SIG-M5 treated with dmso at 0.1 percent for 504 hours (cell line): ENCODE results near the gene SKA2.
A peak's percentile ranks its signal among the peaks of the same experiment; 100 is the strongest.
"Not testable (repeated sequence)": the region's sequence is repeated elsewhere in the genome, so short reads cannot be mapped to it uniquely, and the experiment has no call there.

ENCODE experiments used
- DNase-seq: peaks from one replicate; lab custom pipeline; 2025; ENCODE audit not compliant: unreplicated experiment; lab: John Stamatoyannopoulos, UW

The SKA2 gene

DNA sequence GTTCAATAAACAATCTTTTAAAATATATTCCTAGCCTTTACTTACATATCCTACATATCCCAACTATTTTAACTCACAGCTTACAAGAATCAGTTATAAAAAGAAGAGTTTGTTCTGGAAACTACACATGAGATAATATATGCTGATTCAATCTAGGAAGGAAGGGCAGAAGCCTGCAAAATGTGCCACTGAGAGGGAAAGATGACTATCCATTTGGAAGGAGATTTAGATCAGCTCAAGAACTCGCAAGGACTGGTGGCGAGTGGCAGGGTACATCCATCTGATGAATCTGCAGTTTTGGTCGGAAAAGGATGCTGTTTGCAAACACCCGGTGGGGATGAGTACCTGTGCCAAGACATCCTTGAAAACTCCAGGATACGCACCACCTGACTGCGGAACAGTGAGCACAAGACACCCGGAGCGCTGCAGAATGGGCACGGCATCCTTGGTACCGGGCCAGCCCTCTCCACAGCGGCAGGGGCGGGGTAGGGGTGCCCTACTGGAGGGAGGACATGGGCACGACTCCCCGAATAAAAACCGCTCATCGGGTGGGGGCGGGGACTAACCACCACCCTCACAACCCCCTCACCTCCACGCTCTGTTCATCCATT lies 49.0 kb downstream of the SKA2 start:
- peak; percentile 95 for DNase-seq

DNA sequence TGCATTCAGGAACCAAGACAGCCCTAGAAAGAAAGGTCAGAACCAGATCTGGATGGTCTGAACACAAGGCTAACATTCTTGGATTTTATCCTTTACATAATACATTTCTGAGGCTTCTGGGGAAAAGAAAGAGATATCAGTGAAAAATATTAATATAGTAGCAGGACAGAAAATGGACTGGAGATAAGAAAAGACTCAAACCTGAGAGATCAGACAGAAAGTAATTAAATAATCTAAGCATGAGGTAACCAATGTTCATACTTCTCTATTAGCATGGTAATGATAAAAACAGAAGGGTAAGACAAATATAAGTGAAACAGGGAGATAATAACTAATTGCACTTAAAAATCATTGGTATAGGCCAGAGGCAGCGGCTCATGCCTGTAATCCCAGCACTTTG lies 53.8 kb downstream of the SKA2 start:
- no peak for DNase-seq

DNA sequence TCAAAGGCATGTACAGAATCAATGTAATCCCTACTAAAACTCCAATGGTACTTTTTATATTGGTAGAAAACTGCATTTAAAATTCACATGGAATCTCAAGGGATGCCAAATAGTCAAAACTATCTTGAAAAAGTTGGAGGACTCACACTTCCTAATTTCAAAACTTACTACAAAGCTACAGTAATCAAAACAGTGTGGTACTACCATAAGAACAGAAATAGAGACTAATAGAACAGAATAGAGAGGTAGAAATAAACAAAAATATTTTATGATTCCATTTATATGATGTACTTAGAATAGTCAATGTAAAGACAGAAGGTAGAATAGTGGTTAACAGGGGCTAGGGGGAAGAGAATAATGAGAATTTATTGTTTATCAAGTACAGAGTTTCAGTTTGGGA lies 57.1 kb downstream of the SKA2 start:
- no peak for DNase-seq

DNA sequence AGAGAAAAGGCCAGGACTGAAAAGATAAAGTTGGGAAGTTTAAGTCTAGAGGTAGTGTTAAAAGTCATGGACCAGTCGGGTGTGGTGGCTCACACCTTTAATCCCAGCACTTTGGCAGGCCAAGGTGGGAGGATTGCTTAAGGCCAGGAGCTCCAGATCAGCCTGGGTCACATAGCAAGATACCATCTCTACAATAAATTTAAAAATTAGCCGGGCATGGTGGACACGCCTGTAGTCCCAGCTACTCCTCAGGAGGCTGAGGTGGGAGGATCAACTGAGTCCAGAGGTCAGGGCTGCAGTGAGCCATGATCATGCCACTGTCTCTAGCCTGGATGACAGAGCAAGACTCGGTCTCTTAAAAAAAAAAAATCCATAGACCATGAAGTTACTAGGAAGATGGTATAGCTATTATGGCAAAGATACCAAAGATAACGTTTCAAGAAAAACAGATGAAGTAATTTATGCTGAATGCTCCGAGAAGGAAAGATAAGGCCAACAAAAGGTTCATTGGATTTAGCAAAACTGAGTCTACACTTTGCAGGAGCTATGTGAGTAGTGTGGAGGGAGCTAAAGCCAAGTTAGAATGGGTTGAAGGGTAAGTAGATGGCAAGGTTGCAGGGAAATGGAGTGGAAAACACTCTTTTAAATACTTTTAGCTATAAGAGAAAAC lies 60.0 kb downstream of the SKA2 start:
- DNase-seq: no peak

DNA sequence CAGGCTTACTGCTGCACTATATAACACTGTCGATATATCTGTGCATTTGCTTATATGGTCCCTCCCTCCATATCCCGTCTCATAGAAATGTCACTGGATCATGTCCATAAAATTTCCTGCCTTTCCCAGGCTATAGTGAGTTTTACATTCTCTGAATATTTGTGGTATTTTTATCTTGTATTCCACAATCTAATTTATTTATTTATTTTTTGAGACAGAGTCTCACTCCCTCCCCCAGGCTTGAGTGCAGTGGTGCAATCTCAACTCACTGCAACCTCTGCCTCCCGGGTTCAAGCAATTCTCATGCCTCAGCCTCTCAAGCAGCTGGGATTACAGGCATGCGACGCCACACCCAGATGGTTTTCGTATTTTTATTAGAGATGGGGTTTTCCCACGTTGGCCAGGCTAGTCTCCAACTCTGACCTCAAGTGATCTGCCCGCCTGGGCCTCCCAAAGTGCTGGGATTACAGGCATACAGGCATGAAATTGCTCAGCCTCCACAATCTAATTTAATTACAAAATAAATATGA lies 61.2 kb downstream of the SKA2 start:
- peak; percentile 99 for DNase-seq

DNA sequence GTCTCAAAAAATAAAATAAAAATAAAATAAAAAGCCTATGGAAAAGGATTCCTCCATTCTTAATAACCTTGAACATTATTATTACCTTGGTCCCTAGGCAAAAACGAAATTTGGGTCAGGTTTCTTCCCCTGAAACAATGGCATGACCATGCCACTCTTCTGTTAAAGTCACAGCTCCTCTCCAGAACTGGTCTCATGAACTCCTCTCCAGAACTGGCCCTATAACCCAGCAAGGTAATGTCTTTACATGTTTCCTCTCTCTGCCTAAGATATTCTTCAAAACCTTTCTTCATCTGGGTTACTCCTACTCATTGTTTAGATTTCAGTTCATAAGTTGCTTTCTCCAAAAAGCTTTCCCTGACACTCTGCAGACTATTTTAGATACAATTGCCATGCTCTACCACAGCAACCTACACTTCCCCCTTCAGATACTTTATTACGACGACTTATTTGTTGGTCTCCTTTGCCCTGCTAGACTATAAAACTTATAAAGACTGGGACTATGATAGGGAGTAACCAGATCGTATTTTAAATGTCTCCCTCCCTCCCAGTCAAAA lies 61.8 kb downstream of the SKA2 start:
- DNase-seq: no peak

DNA sequence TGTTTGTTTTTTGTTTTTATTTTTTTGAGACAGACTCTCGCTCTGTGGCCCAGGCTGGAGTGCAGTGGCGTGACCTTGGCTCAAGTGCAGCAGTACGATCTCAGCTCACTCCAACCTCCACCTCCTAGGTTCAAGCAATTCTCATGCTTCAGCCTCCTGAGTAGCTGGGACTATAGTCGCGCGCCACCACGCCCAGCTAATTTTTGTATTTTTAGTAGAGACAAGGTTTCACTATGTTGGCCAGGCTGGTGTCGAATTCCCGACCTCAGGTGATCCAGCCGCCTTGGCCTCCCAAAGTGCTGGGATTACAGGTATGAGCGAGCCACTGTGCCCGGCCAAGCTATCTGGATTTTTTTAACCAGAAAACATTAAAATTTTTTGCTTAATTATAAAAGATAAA lies 64.4 kb downstream of the SKA2 start:
- not testable (repeated sequence) for DNase-seq

DNA sequence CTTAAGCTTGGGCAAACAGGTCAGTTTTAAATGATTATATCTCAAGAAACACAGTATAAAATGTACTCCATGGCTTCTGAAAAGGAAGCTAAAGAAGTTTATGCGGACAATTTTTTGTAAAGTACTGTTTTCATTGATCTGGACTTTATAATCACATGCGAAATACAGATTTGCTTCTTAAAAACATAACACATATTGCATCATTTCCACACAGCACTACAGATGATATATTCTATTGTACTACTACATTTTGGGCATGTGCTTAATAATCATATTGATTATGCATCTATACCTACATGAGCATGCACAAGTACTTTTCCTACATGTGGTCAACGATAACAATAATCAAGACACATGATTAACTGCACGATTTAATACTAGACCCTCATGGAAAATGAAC lies 70.8 kb downstream of the SKA2 start:
- DNase-seq: no peak

DNA sequence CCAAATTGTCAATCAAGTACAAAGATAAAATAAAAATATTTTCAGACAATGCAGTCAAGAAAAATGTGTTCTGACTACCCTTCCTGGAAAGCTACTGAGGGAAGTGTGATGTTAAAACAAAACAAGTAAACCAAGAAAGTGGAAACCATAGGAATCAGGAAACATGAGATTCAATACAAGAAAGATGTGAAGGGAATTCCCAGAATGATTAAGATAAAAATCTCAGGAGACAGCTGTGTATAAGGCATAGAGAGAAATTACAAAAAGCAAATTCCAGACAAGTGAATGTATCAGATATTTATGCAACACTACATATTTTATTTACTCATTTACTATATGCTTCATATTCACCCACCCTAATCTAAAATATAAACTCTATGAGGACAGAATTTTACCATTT lies 80.5 kb downstream of the SKA2 start:
- peak; percentile 54 for DNase-seq

DNA sequence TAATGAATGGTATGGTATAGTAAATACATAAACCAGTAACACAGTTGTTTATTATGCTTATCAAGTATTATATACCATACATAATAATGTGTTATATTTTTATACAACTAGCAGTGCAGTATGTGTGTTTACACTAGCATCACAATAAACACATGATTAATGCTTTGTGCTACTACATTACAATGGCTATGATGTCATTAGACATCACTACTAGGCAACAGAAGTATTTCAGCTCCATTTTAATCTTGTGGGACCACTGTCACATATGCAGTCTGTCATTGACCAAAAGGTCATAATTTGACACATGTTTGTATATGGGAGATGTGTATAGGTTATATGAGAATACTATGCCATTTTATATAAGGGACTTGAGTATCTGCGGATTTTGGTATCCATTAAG lies 81.0 kb downstream of the SKA2 start:
- DNase-seq: no peak

DNA sequence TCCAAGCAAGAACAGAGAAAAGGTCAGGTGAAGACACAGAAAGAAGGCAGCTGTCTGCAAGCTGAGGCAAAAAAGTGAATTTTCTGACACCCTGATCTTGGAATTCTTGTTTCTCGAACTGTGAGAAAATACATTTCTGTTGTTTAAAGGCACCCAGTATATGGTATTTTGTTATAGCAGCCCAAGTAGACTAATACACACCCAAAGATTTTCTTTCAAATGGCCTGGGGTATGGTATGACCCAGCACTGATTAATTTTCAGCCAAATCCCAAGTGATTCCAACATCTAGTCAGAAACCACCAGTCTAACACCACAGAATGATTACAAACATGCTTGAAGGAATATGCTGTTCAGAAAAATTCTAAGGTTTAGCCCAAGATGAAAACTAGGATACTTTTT lies 85.1 kb downstream of the SKA2 start:
- DNase-seq: no peak

DNA sequence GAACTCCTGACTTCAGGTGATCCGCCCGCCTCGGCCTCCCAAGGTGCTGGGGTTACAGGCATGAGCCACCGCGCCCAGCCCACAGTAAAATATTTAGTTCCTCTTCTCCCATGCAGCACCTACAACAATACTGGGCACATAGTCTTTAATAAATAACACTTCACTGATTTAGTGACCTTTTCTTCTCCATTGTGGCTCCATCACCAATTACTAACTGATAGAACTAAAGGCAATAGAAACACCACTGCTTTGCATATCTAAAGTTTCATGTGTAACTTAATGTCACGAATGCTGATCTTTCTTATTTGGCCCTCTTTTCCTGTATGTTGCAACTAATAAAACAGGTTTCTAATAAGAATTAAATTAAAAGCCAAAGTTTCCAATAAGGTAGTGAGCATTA lies 87.2 kb downstream of the SKA2 start:
- DNase-seq: no peak

DNA sequence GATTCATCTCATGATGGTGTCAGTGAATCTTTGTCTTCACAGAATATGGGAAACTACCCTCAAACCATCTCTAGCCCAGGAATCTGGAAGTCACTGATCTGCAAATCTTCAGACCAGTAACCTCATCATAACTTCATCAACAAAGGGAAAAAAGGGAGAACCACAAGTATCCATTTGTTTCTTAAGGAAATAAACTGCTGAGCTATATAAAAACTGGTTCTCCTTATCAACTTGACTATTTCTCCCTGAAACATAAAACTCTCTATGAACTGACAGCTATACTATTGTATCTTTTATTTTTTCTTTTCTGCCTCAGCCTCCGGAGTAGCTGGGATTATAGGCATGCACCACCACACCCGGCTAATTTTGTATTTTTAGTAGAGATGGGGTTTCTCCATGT lies 87.6 kb downstream of the SKA2 start:
- no peak for DNase-seq

DNA sequence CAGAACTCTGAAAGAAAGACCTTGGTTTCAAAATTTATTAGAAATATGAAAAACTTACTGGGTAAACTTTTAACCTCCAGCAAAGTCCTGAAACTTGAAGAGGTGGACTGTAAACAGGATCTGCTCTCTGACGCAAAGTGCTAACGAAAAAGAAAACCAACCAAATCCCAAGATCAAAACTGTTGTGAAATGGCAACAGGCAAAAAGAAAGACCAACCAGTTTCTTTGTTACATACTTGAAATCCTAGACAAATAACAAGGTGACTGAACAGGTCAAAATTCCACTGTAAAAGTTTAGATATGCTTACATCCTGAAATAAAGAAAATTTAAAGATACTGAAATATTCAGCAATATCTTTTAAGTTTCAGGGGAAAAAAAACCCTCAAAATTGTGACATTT lies 92.5 kb downstream of the SKA2 start:
- peak; percentile 96 for DNase-seq
